DMS153 (cell line): ENCODE data around the gene BRIP1.
"Not testable (repeated sequence)": the region's sequence is repeated elsewhere in the genome, so short reads cannot be mapped to it uniquely, and the experiment has no call there.

Experiments
- DNase-seq: peaks from one replicate; lab custom pipeline; 2025; lab: John Stamatoyannopoulos, UW

The BRIP1 gene

GRCh38 chr17:61698244-61698643 is 165.1 kb downstream of the BRIP1 start:
- no peak for DNase-seq

GRCh38 chr17:61695779-61696337 is 167.5 kb downstream of the BRIP1 start:
- DNase-seq = no peak

- no peak for DNase-seq
Measured at GRCh38 chr17:61694095-61694494, 169.2 kb downstream of the BRIP1 start.

GRCh38 chr17:61689610-61690180 is 173.6 kb downstream of the BRIP1 start:
- DNase-seq = no peak

- no peak for DNase-seq
Measured at GRCh38 chr17:61687769-61688168, 175.6 kb downstream of the BRIP1 start.

GRCh38 chr17:61686113-61686512 is 177.2 kb downstream of the BRIP1 start:
- no peak for DNase-seq

- no peak for DNase-seq
Measured at GRCh38 chr17:61684818-61685217, 178.5 kb downstream of the BRIP1 start.

GRCh38 chr17:61684172-61684571 is 179.2 kb downstream of the BRIP1 start:
- DNase-seq = no peak

GRCh38 chr17:61683466-61683865 is 179.9 kb downstream of the BRIP1 start:
- DNase-seq = no peak

GRCh38 chr17:61680921-61681320 is 182.4 kb downstream of the BRIP1 start:
- no peak for DNase-seq

- DNase-seq = no peak
Measured at GRCh38 chr17:61678339-61678738, 185.0 kb downstream of the BRIP1 start.

GRCh38 chr17:61677150-61677811 is 186.0 kb downstream of the BRIP1 start:
- not testable (repeated sequence) for DNase-seq

- not testable (repeated sequence) for DNase-seq
Measured at GRCh38 chr17:61676522-61676921, 186.8 kb downstream of the BRIP1 start.

GRCh38 chr17:61674609-61675008 is 188.7 kb downstream of the BRIP1 start:
- not testable (repeated sequence) for DNase-seq

GRCh38 chr17:61673019-61673897 is 190.1 kb downstream of the BRIP1 start:
- not testable (repeated sequence) for DNase-seq

GRCh38 chr17:61672140-61672539 is 191.2 kb downstream of the BRIP1 start:
- no peak for DNase-seq

GRCh38 chr17:61670691-61671090 is 192.6 kb downstream of the BRIP1 start:
- DNase-seq = no peak

GRCh38 chr17:61669522-61669921 is 193.8 kb downstream of the BRIP1 start:
- DNase-seq = no peak

- DNase-seq = no peak
Measured at GRCh38 chr17:61668486-61668885, 194.8 kb downstream of the BRIP1 start.

- not testable (repeated sequence) for DNase-seq
Measured at GRCh38 chr17:61666406-61667088, 196.8 kb downstream of the BRIP1 start.

GRCh38 chr17:61663310-61663709 is 200.0 kb downstream of the BRIP1 start:
- DNase-seq = no peak

- DNase-seq = no peak
Measured at GRCh38 chr17:61662741-61663140, 200.6 kb downstream of the BRIP1 start.
